HCT116 (cell line): ENCODE measurements around the gene DYRK2. TPM values are rescaled to one million over a fixed set of nuclear protein-coding genes. Genes with fewer than 3 reads are reported as not detected.

Source experiments
- ATAC-seq: fragments of 200-7000 bp; cut with Tn5 transposase; 2 replicates; pipeline ENCODE4 v1.9.1; 2020; ENCODE audit warnings: mild to moderate bottlenecking, moderate library complexity
- BruUV-seq: library from RNA; stranded (reverse); fragments of 400-500 nt; replicated peaks from 2 replicates; lab custom pipeline; 2021; lab: Mats Ljungman, UMichigan
- CTCF ChIA-PET: fragments of 300-600 bp; sonication (Branson Sonifier 250); formaldehyde crosslinking; loops from one replicate; lab custom pipeline; 2021; ENCODE audit warnings: antibody characterized with exemption; lab: Charles Lee
- POLR2A ChIA-PET: fragments of 300-600, 350-600 bp; sonication (Branson Sonifier 250); formaldehyde crosslinking; loops from one replicate; lab custom pipeline; 2021; ENCODE audit warnings: antibody characterized with exemption; lab: Charles Lee
- RAD21 ChIA-PET, 2 experiments: fragments of 300-600 bp; sonication (Branson Sonifier 250); formaldehyde crosslinking; loops; one replicate each; lab custom pipeline; 2023; ENCODE audit warnings: low total read pairs in 2 of 2; ENCODE audit not compliant: uncharacterized antibody in 2 of 2, unreplicated experiment in 2 of 2, low non-redundant PET in 1 of 2; lab: Charles Lee
- DNase-seq: peaks from one replicate; pipeline ENCODE4 v3.0.0-alpha.2; 2010; ENCODE audit warnings: low read depth, low spot score
- H2AFZ ChIP-seq: fragments of 200-600 bp; shearing (Covaris generic), sonication (generic); 2 replicates; pipeline ENCODE4 v1.6.1; 2017; ENCODE audit warnings: low read depth, mixed run types, mixed read lengths, antibody characterized with exemption, low read length; ENCODE audit not compliant: poor library complexity, severe bottlenecking
- H3K27ac ChIP-seq: 2 replicates; pipeline ENCODE4 v1.5.1; 2012; ENCODE audit warnings: low read depth, low read length
- H3K27me3 ChIP-seq: fragments of 200-600 bp; sonication (generic); 2 replicates; pipeline ENCODE4 v1.6.1; 2016; ENCODE audit warnings: mixed run types, low read length, mixed read lengths; ENCODE audit not compliant: insufficient read depth
- H3K36me3 ChIP-seq, 2 experiments: fragments of 200-500 bp in 1 of 2; fragments of 200-600 bp in 1 of 2; sonication (Bioruptor generic) in 1 of 2; sonication (generic) in 1 of 2; 2 replicates each; pipeline versions ENCODE4 v1.5.1 to v1.6.1; 2014 to 2016; ENCODE audit warnings: low read length in 2 of 2, inconsistent platforms in 1 of 2, mixed read lengths in 1 of 2, mixed run types in 1 of 2; ENCODE audit not compliant: insufficient read depth in 2 of 2, control insufficient read depth in 1 of 2
- H3K4me1 ChIP-seq, 2 experiments: fragments of 200-600 bp in 1 of 2; sonication (generic) in 1 of 2; 2 replicates each; pipeline versions ENCODE4 v1.5.1 to v1.6.1; 2012 to 2017; ENCODE audit warnings: low read length in 2 of 2, inconsistent platforms in 1 of 2, mild to moderate bottlenecking in 1 of 2, mixed read lengths in 1 of 2, mixed run types in 1 of 2, moderate library complexity in 1 of 2; ENCODE audit not compliant: insufficient read depth in 2 of 2, control insufficient read depth in 1 of 2
- H3K4me2 ChIP-seq: fragments of 200-600 bp; sonication (generic); 2 replicates; pipeline ENCODE4 v1.6.1; 2017; ENCODE audit warnings: mixed run types, low read length, mixed read lengths
- H3K4me3 ChIP-seq, 2 experiments: fragments of 200-600 bp in 1 of 2; sonication (generic) in 1 of 2; replicated peaks in 1 of 2; 2 replicates each; pipeline ENCODE4 v1.5.1; 2011 to 2016; ENCODE audit warnings: low read length in 2 of 2, control low read depth in 1 of 2, low read depth in 1 of 2, mild to moderate bottlenecking in 1 of 2, mixed read lengths in 1 of 2, mixed run types in 1 of 2
- H3K79me2 ChIP-seq: fragments of 200-600 bp; sonication (generic); 2 replicates; pipeline ENCODE4 v1.6.1; 2017; ENCODE audit warnings: mild to moderate bottlenecking, mixed run types, low read length, moderate library complexity, mixed read lengths; ENCODE audit not compliant: insufficient read depth
- H3K9ac ChIP-seq: fragments of 200-600 bp; sonication (generic); 2 replicates; pipeline ENCODE4 v1.6.1; 2016; ENCODE audit warnings: low read length, mixed read lengths
- H3K9me2 ChIP-seq: fragments of 200-600 bp; sonication (generic), shearing (Covaris generic); 2 replicates; pipeline ENCODE4 v1.6.1; 2017; ENCODE audit warnings: mixed run types, mild to moderate bottlenecking, moderate library complexity; ENCODE audit not compliant: insufficient read depth
- H3K9me3 ChIP-seq, 2 experiments: fragments of 200-500 bp in 1 of 2; fragments of 200-600 bp in 1 of 2; sonication (Bioruptor generic) in 1 of 2; sonication (generic) in 1 of 2; 2 replicates each; pipeline ENCODE4 v1.6.1; 2014 to 2017; ENCODE audit warnings: low read length in 2 of 2, mixed read lengths in 2 of 2, inconsistent platforms in 1 of 2, low read depth in 1 of 2, mild to moderate bottlenecking in 1 of 2, mixed run types in 1 of 2, moderate library complexity in 1 of 2; ENCODE audit not compliant: control insufficient read depth in 1 of 2, insufficient read depth in 1 of 2
- H4K20me1 ChIP-seq: fragments of 200-600 bp; sonication (generic), shearing (Covaris generic); 2 replicates; pipeline ENCODE4 v1.6.1; 2017; ENCODE audit warnings: mixed run types, mild to moderate bottlenecking, moderate library complexity; ENCODE audit not compliant: insufficient read depth
- CEBPB ChIP-seq: IDR thresholded peaks from 2 replicates; pipeline ENCODE4 v1.6.1; 2012; ENCODE audit warnings: low read depth
- EGR1 ChIP-seq: IDR thresholded peaks from 2 replicates; pipeline ENCODE4 v1.6.1; 2012; ENCODE audit warnings: low read depth
- ELF1 ChIP-seq: IDR thresholded peaks from 2 replicates; pipeline ENCODE4 v1.6.1; 2012; ENCODE audit warnings: low read depth, borderline replicate concordance
- EZH2 ChIP-seq: fragments of 200-600 bp; sonication (generic); IDR thresholded peaks from 2 replicates; pipeline ENCODE4 v1.6.1; 2017; ENCODE audit warnings: antibody characterized with exemption, mixed run types
- EZH2phosphoT487 ChIP-seq: fragments of 200-600 bp; IDR thresholded peaks from 2 replicates; pipeline ENCODE4 v1.6.1; 2018; ENCODE audit warnings: antibody characterized with exemption, borderline replicate concordance
- JUND ChIP-seq: IDR thresholded peaks from 2 replicates; pipeline ENCODE4 v1.6.1; 2012
- POLR2A ChIP-seq: IDR thresholded peaks from 2 replicates; pipeline ENCODE4 v1.7.0; 2011; ENCODE audit warnings: borderline replicate concordance; ENCODE audit not compliant: insufficient read depth, insufficient read length; ENCODE audit errors: extremely low read depth
- POLR2AphosphoS5 ChIP-seq: IDR thresholded peaks from 2 replicates; pipeline ENCODE4 v1.6.1; 2011; ENCODE audit warnings: mild to moderate bottlenecking, low read depth, low read length, moderate library complexity
- RAD21 ChIP-seq: IDR thresholded peaks from 2 replicates; pipeline ENCODE4 v1.6.1; 2012; ENCODE audit warnings: low read depth, mild to moderate bottlenecking
- SIN3A ChIP-seq: IDR thresholded peaks from 2 replicates; pipeline ENCODE4 v1.6.1; 2012; ENCODE audit warnings: low read depth
- SP1 ChIP-seq: IDR thresholded peaks from 2 replicates; pipeline ENCODE4 v1.6.1; 2012; ENCODE audit warnings: low read depth
- SRF ChIP-seq: IDR thresholded peaks from 2 replicates; pipeline ENCODE4 v1.6.1; 2012; ENCODE audit warnings: low read depth
- TCF7L2 ChIP-seq: IDR thresholded peaks from 2 replicates; pipeline ENCODE4 v1.7.0; 2011; ENCODE audit warnings: borderline replicate concordance, inconsistent platforms; ENCODE audit not compliant: insufficient read depth, insufficient read length; ENCODE audit errors: extremely low read depth
- ZFX ChIP-seq: fragments of 450-650 bp; IDR thresholded peaks from 2 replicates; pipeline ENCODE4 v1.6.1; 2017
- ZNF274 ChIP-seq: fragments of 200-500 bp; sonication (Bioruptor generic); IDR thresholded peaks from 2 replicates; pipeline ENCODE4 v1.6.1; 2014; ENCODE audit warnings: mild to moderate bottlenecking, low read depth, low read length, inconsistent platforms
- intact Hi-C: fragments of 100-400 bp; cut with micrococcal nuclease; formaldehyde crosslinking; loops from 2 replicates; pipeline ENCODE4 v1.10.0; 2022
- total RNA-seq: library from RNA; stranded (reverse); gene quantifications from one replicate; pipeline ENCODE4 v1.2.1, GENCODE V29; 2021; ENCODE audit not compliant: unreplicated experiment
- TF ChIP-seq, protein P1 (sequence below): IDR thresholded peaks from 2 replicates; pipeline ENCODE4 v1.6.1; 2012
- TF ChIP-seq, protein P2 (sequence below): IDR thresholded peaks from 2 replicates; pipeline ENCODE4 v1.6.1; 2012
- TF ChIP-seq, protein P3 (sequence below): IDR thresholded peaks from 2 replicates; pipeline ENCODE4 v1.6.1; 2012; ENCODE audit warnings: low read depth

Gene DYRK2
- total RNA-seq, 1 experiment from 2014 or later = 28.7 TPM

DNA sequence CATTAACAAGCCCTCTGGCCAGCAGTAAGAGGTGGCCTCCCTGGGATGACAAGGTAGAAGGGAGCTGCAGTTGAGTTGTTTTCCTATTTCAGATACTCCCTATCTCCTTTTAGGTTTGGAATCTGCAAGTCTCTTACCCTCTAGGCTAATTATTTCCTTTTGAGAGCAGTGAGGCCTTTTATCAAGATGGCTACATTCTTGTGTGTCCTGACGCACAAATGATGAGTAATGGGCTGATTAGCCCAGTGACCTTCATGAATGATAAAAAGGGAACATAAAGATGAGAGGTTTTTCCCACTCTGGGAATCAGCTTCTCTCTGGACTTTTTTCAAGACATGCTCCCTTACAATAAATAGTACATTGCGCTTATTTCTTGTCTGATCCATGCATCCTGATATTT is 22.9 kb downstream of the DYRK2 start:
- DNase-seq (no peak), ATAC-seq (no peak)
- Histone ChIP-seq H3K27me3 (no peaks in the 10 kb centered on the region), H3K9me3 (no peaks in the 10 kb centered on the region), H3K36me3 (no peaks in the 10 kb centered on the region), H2AFZ (no peak overlapping the region), H3K9ac (no peak overlapping the region), H3K4me1 (no peaks in the 10 kb centered on the region), H3K4me2 (no peak overlapping the region), H3K27ac (no peak overlapping the region), H4K20me1 (no peaks in the 10 kb centered on the region), H3K79me2 (no peaks in the 10 kb centered on the region), H3K9me2 (no peaks in the 10 kb centered on the region), H3K4me3 (no peak overlapping the region)
- CTCF ChIA-PET = no interaction called here
- BruUV-seq = no TSS peak
- RAD21 ChIA-PET = no interaction called here
- TF ChIP-seq TCF7L2 (no peak), RAD21 (no peak), ELF1 (no peak)
- POLR2A ChIA-PET = no interaction called here
- intact Hi-C loops = no loop called here

DNA sequence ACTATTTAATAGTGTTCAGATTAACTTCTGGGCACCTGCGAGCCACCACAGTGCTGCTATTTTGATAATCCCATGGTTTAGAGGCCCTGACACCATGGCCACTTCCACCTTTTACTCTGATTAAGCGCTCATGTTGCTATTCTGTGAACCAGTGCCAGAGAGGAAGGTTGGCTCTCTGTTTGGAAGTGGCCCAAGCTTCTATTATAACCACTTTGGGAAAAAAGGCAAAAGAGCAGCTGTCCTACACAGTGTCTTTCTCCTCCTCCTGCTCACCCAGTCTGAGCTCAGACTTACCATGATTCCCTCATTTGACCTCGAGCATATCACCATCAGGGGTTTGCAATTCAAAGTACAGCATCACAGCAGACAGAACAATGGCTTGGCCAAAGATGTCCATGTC is 23.3 kb downstream of the DYRK2 start:
- Histone ChIP-seq H3K9me2 (no peaks in the 10 kb centered on the region), H3K79me2 (no peaks in the 10 kb centered on the region), H3K9me3 (no peaks in the 10 kb centered on the region), H3K9ac (no peak overlapping the region), H3K4me1 (no peaks in the 10 kb centered on the region), H3K27ac (no peak overlapping the region), H3K4me2 (no peak overlapping the region), H4K20me1 (no peaks in the 10 kb centered on the region), H3K4me3 (no peak overlapping the region), H3K36me3 (no peaks in the 10 kb centered on the region), H3K27me3 (no peaks in the 10 kb centered on the region), H2AFZ (no peak overlapping the region)
- ATAC-seq (no peak), DNase-seq (no peak)
- no TSS peak for BruUV-seq
- intact Hi-C loops = no loop called here
- RAD21 ChIA-PET = no interaction called here
- POLR2A ChIA-PET = no interaction called here
- CTCF ChIA-PET = no interaction called here
- no peak for TF ChIP-seq ELF1
- TF ChIP-seq POLR2AphosphoS5 = no peak
- TF ChIP-seq ZNF274 = no peak
- no peak for TF ChIP-seq POLR2A
- TF ChIP-seq, protein P1, sequence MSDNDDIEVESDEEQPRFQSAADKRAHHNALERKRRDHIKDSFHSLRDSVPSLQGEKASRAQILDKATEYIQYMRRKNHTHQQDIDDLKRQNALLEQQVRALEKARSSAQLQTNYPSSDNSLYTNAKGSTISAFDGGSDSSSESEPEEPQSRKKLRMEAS = no peak
- no peak for TF ChIP-seq EZH2phosphoT487
- TF ChIP-seq, protein P2, sequence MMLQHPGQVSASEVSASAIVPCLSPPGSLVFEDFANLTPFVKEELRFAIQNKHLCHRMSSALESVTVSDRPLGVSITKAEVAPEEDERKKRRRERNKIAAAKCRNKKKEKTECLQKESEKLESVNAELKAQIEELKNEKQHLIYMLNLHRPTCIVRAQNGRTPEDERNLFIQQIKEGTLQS = no peak
- no peak for TF ChIP-seq SIN3A
- no peak for TF ChIP-seq RAD21
- TF ChIP-seq EZH2 = no peak
- TF ChIP-seq, protein P3, sequence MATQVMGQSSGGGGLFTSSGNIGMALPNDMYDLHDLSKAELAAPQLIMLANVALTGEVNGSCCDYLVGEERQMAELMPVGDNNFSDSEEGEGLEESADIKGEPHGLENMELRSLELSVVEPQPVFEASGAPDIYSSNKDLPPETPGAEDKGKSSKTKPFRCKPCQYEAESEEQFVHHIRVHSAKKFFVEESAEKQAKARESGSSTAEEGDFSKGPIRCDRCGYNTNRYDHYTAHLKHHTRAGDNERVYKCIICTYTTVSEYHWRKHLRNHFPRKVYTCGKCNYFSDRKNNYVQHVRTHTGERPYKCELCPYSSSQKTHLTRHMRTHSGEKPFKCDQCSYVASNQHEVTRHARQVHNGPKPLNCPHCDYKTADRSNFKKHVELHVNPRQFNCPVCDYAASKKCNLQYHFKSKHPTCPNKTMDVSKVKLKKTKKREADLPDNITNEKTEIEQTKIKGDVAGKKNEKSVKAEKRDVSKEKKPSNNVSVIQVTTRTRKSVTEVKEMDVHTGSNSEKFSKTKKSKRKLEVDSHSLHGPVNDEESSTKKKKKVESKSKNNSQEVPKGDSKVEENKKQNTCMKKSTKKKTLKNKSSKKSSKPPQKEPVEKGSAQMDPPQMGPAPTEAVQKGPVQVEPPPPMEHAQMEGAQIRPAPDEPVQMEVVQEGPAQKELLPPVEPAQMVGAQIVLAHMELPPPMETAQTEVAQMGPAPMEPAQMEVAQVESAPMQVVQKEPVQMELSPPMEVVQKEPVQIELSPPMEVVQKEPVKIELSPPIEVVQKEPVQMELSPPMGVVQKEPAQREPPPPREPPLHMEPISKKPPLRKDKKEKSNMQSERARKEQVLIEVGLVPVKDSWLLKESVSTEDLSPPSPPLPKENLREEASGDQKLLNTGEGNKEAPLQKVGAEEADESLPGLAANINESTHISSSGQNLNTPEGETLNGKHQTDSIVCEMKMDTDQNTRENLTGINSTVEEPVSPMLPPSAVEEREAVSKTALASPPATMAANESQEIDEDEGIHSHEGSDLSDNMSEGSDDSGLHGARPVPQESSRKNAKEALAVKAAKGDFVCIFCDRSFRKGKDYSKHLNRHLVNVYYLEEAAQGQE = no peak
- TF ChIP-seq EGR1 = no peak
- TF ChIP-seq ZFX = no peak
- TF ChIP-seq CEBPB = no peak
- TF ChIP-seq JUND = no peak
- TF ChIP-seq SP1 = no peak
- TF ChIP-seq SRF = no peak
